ENCODE measurements around the gene CACNB3. TPM values are rescaled to one million over a fixed set of nuclear protein-coding genes. Genes with fewer than 3 reads are reported as not detected.

The CACNB3 gene
- total RNA-seq, 1 experiment from 2014 or later = 7.0 TPM

GRCh38 chr12:48800971-48801370, 17.3 kb upstream of the CACNB3 start:
- H3K27me3 Mint-ChIP-seq (ENCODE audit: insufficient read depth, unreplicated experiment) = no peaks in the 10 kb centered on the region
- intact Hi-C loops (cut with micrococcal nuclease) = no loop called here
- CTCF ChIA-PET = interaction anchor here (2.9 to 11.1 kb wide), 2 partner anchors 13 to 48 kb away, joined by 16 to 241 read pairs; no protein-coding TSS in a partner anchor
- no peaks in the 10 kb centered on the region for H3K9me3 Mint-ChIP-seq (ENCODE audit: unreplicated experiment)
- no peaks in the 10 kb centered on the region for H3K36me3 Mint-ChIP-seq (ENCODE audit: insufficient read depth, unreplicated experiment)
- no peak for TF ChIP-seq CTCF (IDR thresholded peaks at IDR 0.05; ENCODE audit: unreplicated experiment)
- POLR2A ChIA-PET = no interaction called here
- no peak for DNase-seq (ENCODE audit: unreplicated experiment)
- no TSS peak for BruUV-seq (replicated peaks)
- H3K27ac Mint-ChIP-seq (ENCODE audit: low read depth, unreplicated experiment) = no peak overlapping the region
- no peak overlapping the region for H3K4me3 Mint-ChIP-seq (ENCODE audit: unreplicated experiment)
- no peaks in the 10 kb centered on the region for H3K4me1 Mint-ChIP-seq (ENCODE audit: insufficient read depth, unreplicated experiment)

GRCh38 chr12:48803675-48804074, 14.6 kb upstream of the CACNB3 start:
- Mint-ChIP-seq H3K4me3 (ENCODE audit: unreplicated experiment) (no peak overlapping the region), H3K27ac (ENCODE audit: low read depth, unreplicated experiment) (no peak overlapping the region), H3K4me1 (ENCODE audit: insufficient read depth, unreplicated experiment) (no peaks in the 10 kb centered on the region), H3K27me3 (ENCODE audit: insufficient read depth, unreplicated experiment) (no peaks in the 10 kb centered on the region), H3K9me3 (ENCODE audit: unreplicated experiment) (no peaks in the 10 kb centered on the region), H3K36me3 (ENCODE audit: insufficient read depth, unreplicated experiment) (no peaks in the 10 kb centered on the region)
- no peak for TF ChIP-seq CTCF (IDR thresholded peaks at IDR 0.05; ENCODE audit: unreplicated experiment)
- ChIA-PET POLR2A (no interaction called here), CTCF (interaction anchor here (0.6 to 2.6 kb wide), 3 partner anchors 8 to 184 kb away, joined by 4 to 12 read pairs (median 4); no protein-coding TSS in a partner anchor)
- intact Hi-C loops (cut with micrococcal nuclease) = no loop called here
- no TSS peak for BruUV-seq (replicated peaks)
- DNase-seq (ENCODE audit: unreplicated experiment) = no peak

- DNase-seq (ENCODE audit: unreplicated experiment) = no peak
- no peaks in the 10 kb centered on the region for H3K27me3 Mint-ChIP-seq (ENCODE audit: insufficient read depth, unreplicated experiment)
- ChIA-PET CTCF (no interaction called here), POLR2A (no interaction called here)
- no peak overlapping the region for H3K4me3 Mint-ChIP-seq (ENCODE audit: unreplicated experiment)
- BruUV-seq (replicated peaks) = no TSS peak
- H3K4me1 Mint-ChIP-seq (ENCODE audit: insufficient read depth, unreplicated experiment) = peaks cover 5% of the 10 kb centered on the region
- H3K27ac Mint-ChIP-seq (ENCODE audit: low read depth, unreplicated experiment) = no peak overlapping the region
- intact Hi-C loops (cut with micrococcal nuclease) = no loop called here
- no peaks in the 10 kb centered on the region for H3K9me3 Mint-ChIP-seq (ENCODE audit: unreplicated experiment)
- TF ChIP-seq CTCF (IDR thresholded peaks at IDR 0.05; ENCODE audit: unreplicated experiment) = no peak
- H3K36me3 Mint-ChIP-seq (ENCODE audit: insufficient read depth, unreplicated experiment) = no peaks in the 10 kb centered on the region
Observed at GRCh38 chr12:48807981-48808380, 10.3 kb upstream of the CACNB3 start.

- H3K27ac Mint-ChIP-seq (ENCODE audit: low read depth, unreplicated experiment) = peak overlapping the region; percentile 31
- H3K4me1 Mint-ChIP-seq (ENCODE audit: insufficient read depth, unreplicated experiment) = peaks cover 5% of the 10 kb centered on the region
- intact Hi-C loops (cut with micrococcal nuclease) = no loop called here
- no peak overlapping the region for H3K4me3 Mint-ChIP-seq (ENCODE audit: unreplicated experiment)
- no peaks in the 10 kb centered on the region for H3K27me3 Mint-ChIP-seq (ENCODE audit: insufficient read depth, unreplicated experiment)
- H3K36me3 Mint-ChIP-seq (ENCODE audit: insufficient read depth, unreplicated experiment) = no peaks in the 10 kb centered on the region
- ChIA-PET CTCF (interaction anchor here (0.6 to 1.6 kb wide), 3 partner anchors 16 to 72 kb away, joined by 5 to 6 read pairs (median 5); no protein-coding TSS in a partner anchor), POLR2A (interaction anchor here (1.1 to 1.5 kb wide), 3 partner anchors 39 to 129 kb away, joined by 3 to 7 read pairs (median 3); partner anchors contain the start of genes DDX23 and KANSL2)
- TF ChIP-seq CTCF (IDR thresholded peaks at IDR 0.05; ENCODE audit: unreplicated experiment) = no peak
- no peaks in the 10 kb centered on the region for H3K9me3 Mint-ChIP-seq (ENCODE audit: unreplicated experiment)
- no TSS peak for BruUV-seq (replicated peaks)
- peak; percentile 36 for DNase-seq (ENCODE audit: unreplicated experiment)
Observed at GRCh38 chr12:48810903-48811431, 7.3 kb upstream of the CACNB3 start.

Data from MCF 10A (cell line).